Measurements from ENCODE around the gene TNN. TPM values are rescaled to one million over a fixed set of nuclear protein-coding genes. Genes with fewer than 3 reads are reported as not detected.
A peak's percentile ranks its signal among the peaks of the same experiment; 100 is the strongest.

The TNN gene
- total RNA-seq, 1 experiment from 2014 or later: 0.07 TPM

- TF ChIP-seq CTCF (IDR thresholded peaks at IDR 0.05; ENCODE audit: unreplicated experiment): no peak
- H3K9me3 Mint-ChIP-seq (ENCODE audit: low read depth, unreplicated experiment): no peaks in the 10 kb centered on the region
- H3K27me3 Mint-ChIP-seq (ENCODE audit: unreplicated experiment): peaks cover 22% of the 10 kb centered on the region
- CTCF ChIA-PET: interaction anchor here (1.0 kb wide), 1 partner anchor 162 kb away, joined by 3 read pairs; no protein-coding TSS in a partner anchor
- no TSS peak for BruUV-seq (replicated peaks)
- H3K27ac Mint-ChIP-seq (ENCODE audit: unreplicated experiment): no peak overlapping the region
- H3K4me1 Mint-ChIP-seq (ENCODE audit: low read depth, unreplicated experiment): peaks cover 2% of the 10 kb centered on the region
- intact Hi-C loops (cut with micrococcal nuclease; ENCODE audit: unreplicated experiment): no loop called here
- peaks cover 5% of the 10 kb centered on the region for H3K36me3 Mint-ChIP-seq (ENCODE audit: insufficient read depth, unreplicated experiment)
- no peak for DNase-seq
- no peak overlapping the region for H3K4me3 Mint-ChIP-seq (ENCODE audit: low read depth, unreplicated experiment)
Measured at GRCh38 chr1:175157200-175157599, 89.6 kb downstream of the TNN start.

- Mint-ChIP-seq H3K9me3 (ENCODE audit: low read depth, unreplicated experiment) (no peaks in the 10 kb centered on the region), H3K27ac (ENCODE audit: unreplicated experiment) (peak overlapping the region; percentile 3), H3K4me1 (ENCODE audit: low read depth, unreplicated experiment) (no peaks in the 10 kb centered on the region), H3K4me3 (ENCODE audit: low read depth, unreplicated experiment) (no peak overlapping the region), H3K36me3 (ENCODE audit: insufficient read depth, unreplicated experiment) (peaks cover 5% of the 10 kb centered on the region), H3K27me3 (ENCODE audit: unreplicated experiment) (peaks cover 12% of the 10 kb centered on the region)
- TF ChIP-seq CTCF (IDR thresholded peaks at IDR 0.05; ENCODE audit: unreplicated experiment): no peak
- CTCF ChIA-PET: interaction anchor here (1.4 kb wide), 1 partner anchor 63 kb away, joined by 3 read pairs; no protein-coding TSS in a partner anchor
- no TSS peak for BruUV-seq (replicated peaks)
- intact Hi-C loops (cut with micrococcal nuclease; ENCODE audit: unreplicated experiment): no loop called here
- DNase-seq: no peak
Measured at GRCh38 chr1:175158170-175158591, 90.5 kb downstream of the TNN start.

GRCh38 chr1:175162955-175163354, 95.3 kb downstream of the TNN start:
- Mint-ChIP-seq H3K4me3 (ENCODE audit: low read depth, unreplicated experiment) (no peak overlapping the region), H3K4me1 (ENCODE audit: low read depth, unreplicated experiment) (no peaks in the 10 kb centered on the region), H3K27me3 (ENCODE audit: unreplicated experiment) (no peaks in the 10 kb centered on the region), H3K36me3 (ENCODE audit: insufficient read depth, unreplicated experiment) (peaks cover 5% of the 10 kb centered on the region), H3K27ac (ENCODE audit: unreplicated experiment) (no peak overlapping the region), H3K9me3 (ENCODE audit: low read depth, unreplicated experiment) (no peaks in the 10 kb centered on the region)
- no peak for DNase-seq
- intact Hi-C loops (cut with micrococcal nuclease; ENCODE audit: unreplicated experiment): no loop called here
- CTCF ChIA-PET: interaction anchor here (0.7 kb wide), 1 partner anchor 99 kb away, joined by 5 read pairs; no protein-coding TSS in a partner anchor
- BruUV-seq (replicated peaks): no TSS peak
- TF ChIP-seq CTCF (IDR thresholded peaks at IDR 0.05; ENCODE audit: unreplicated experiment): no peak

GRCh38 chr1:175163702-175164101, 96.1 kb downstream of the TNN start:
- H3K4me1 Mint-ChIP-seq (ENCODE audit: low read depth, unreplicated experiment): no peaks in the 10 kb centered on the region
- H3K27me3 Mint-ChIP-seq (ENCODE audit: unreplicated experiment): no peaks in the 10 kb centered on the region
- CTCF ChIA-PET: no interaction called here
- no peaks in the 10 kb centered on the region for H3K9me3 Mint-ChIP-seq (ENCODE audit: low read depth, unreplicated experiment)
- H3K36me3 Mint-ChIP-seq (ENCODE audit: insufficient read depth, unreplicated experiment): peaks cover 4% of the 10 kb centered on the region
- H3K27ac Mint-ChIP-seq (ENCODE audit: unreplicated experiment): no peak overlapping the region
- intact Hi-C loops (cut with micrococcal nuclease; ENCODE audit: unreplicated experiment): no loop called here
- no peak for DNase-seq
- H3K4me3 Mint-ChIP-seq (ENCODE audit: low read depth, unreplicated experiment): no peak overlapping the region
- no peak for TF ChIP-seq CTCF (IDR thresholded peaks at IDR 0.05; ENCODE audit: unreplicated experiment)
- BruUV-seq (replicated peaks): no TSS peak
